CD14-positive monocyte (primary cell): ENCODE results near the gene TNIK. TPM values are rescaled to one million over a fixed set of nuclear protein-coding genes. Genes with fewer than 3 reads are reported as not detected.

Experiments
- DNase-seq, 3 donors: peaks; one replicate each; pipeline ENCODE4 v3.0.0-alpha.2; 2011 to 2022
- H2AFZ ChIP-seq: 2 replicates; pipeline ENCODE4 v1.6.0; 2012; ENCODE audit warnings: mild to moderate bottlenecking, low read depth, low read length, inconsistent platforms; ENCODE audit not compliant: insufficient read depth, poor library complexity, severe bottlenecking
- H3K27ac ChIP-seq, 2 donors: 1 replicate in 1 of 2; 2 replicates in 1 of 2; pipeline ENCODE4 v1.5.1; 2012 to 2013; ENCODE audit warnings: low read length in 2 of 2, control low read depth in 1 of 2, inconsistent platforms in 1 of 2, low read depth in 1 of 2, mild to moderate bottlenecking in 1 of 2
- H3K27me3 ChIP-seq, 2 donors: one replicate each; pipeline versions ENCODE4 v1.6.0 to v1.6.1; 2011 to 2013; ENCODE audit warnings: low read length in 2 of 2; ENCODE audit not compliant: control insufficient read depth in 2 of 2, insufficient read depth in 2 of 2
- H3K36me3 ChIP-seq, 2 donors: replicated peaks in 1 of 2; 1 replicate in 1 of 2; 2 replicates in 1 of 2; pipeline versions ENCODE4 v1.5.1 to v1.6.1; 2012 to 2013; ENCODE audit warnings: low read length in 2 of 2, control low read depth in 1 of 2, inconsistent platforms in 1 of 2, mild to moderate bottlenecking in 1 of 2; ENCODE audit not compliant: insufficient read depth in 2 of 2, control insufficient read depth in 1 of 2
- H3K4me1 ChIP-seq, 2 donors: 1 replicate in 1 of 2; 2 replicates in 1 of 2; pipeline versions ENCODE4 v1.5.1 to v1.6.1; 2012 to 2013; ENCODE audit warnings: low read length in 2 of 2, control low read depth in 1 of 2, inconsistent platforms in 1 of 2, mild to moderate bottlenecking in 1 of 2, moderate library complexity in 1 of 2; ENCODE audit not compliant: insufficient read depth in 2 of 2, control insufficient read depth in 1 of 2
- H3K4me2 ChIP-seq: replicated peaks from 2 replicates; pipeline ENCODE3; 2012; ENCODE audit warnings: low read length, moderate library complexity, mild to moderate bottlenecking; ENCODE audit not compliant: poor library complexity, severe bottlenecking; ENCODE audit errors: extremely low read depth
- H3K4me3 ChIP-seq, 3 experiments: fragments of 200-600 bp in 1 of 3; sonication (generic) in 1 of 3; replicated peaks in 1 of 3; 1 replicate in 2 of 3; 2 replicates in 1 of 3; pipeline ENCODE4 v1.5.1; 2011 to 2013; ENCODE audit warnings: low read length in 3 of 3, mild to moderate bottlenecking in 3 of 3, control low read depth in 2 of 3, low read depth in 2 of 3, inconsistent platforms in 1 of 3, moderate library complexity in 1 of 3
- H3K79me2 ChIP-seq: 2 replicates; pipeline ENCODE4 v1.6.0; 2012; ENCODE audit warnings: mild to moderate bottlenecking, control low read depth, inconsistent platforms, low read length, moderate library complexity; ENCODE audit not compliant: insufficient read depth
- H3K9ac ChIP-seq: 2 replicates; pipeline ENCODE4 v1.6.0; 2017; ENCODE audit warnings: low read length, mild to moderate bottlenecking; ENCODE audit not compliant: insufficient read depth, poor library complexity, severe bottlenecking
- H3K9me3 ChIP-seq, 2 donors: replicated peaks in 1 of 2; 1 replicate in 1 of 2; 2 replicates in 1 of 2; pipeline versions ENCODE4 v1.5.1 to v1.6.1; 2012 to 2013; ENCODE audit warnings: low read length in 2 of 2, control low read depth in 1 of 2; ENCODE audit not compliant: control insufficient read depth in 1 of 2, insufficient read depth in 1 of 2
- H4K20me1 ChIP-seq: 2 replicates; pipeline ENCODE4 v1.6.0; 2012; ENCODE audit warnings: mild to moderate bottlenecking, low read length, control low read depth, moderate library complexity; ENCODE audit not compliant: insufficient read depth
- H3K27ac Mint-ChIP-seq, 7 donors: one replicate each; pipeline ENCODE4 v1.8.0; 2020; ENCODE audit warnings: mild to moderate bottlenecking in 7 of 7, mixed read lengths in 7 of 7, moderate library complexity in 6 of 7, inconsistent platforms in 2 of 7
- H3K27me3 Mint-ChIP-seq, 3 donors: one replicate each; pipeline ENCODE4 v1.8.0; 2021 to 2022; ENCODE audit warnings: low read depth in 3 of 3, mild to moderate bottlenecking in 3 of 3, mixed read lengths in 3 of 3, moderate library complexity in 3 of 3, inconsistent platforms in 1 of 3
- H3K36me3 Mint-ChIP-seq, 2 donors: one replicate each; pipeline ENCODE4 v1.8.0; 2020; ENCODE audit warnings: mixed read lengths in 2 of 2, inconsistent platforms in 1 of 2, mild to moderate bottlenecking in 1 of 2
- H3K4me1 Mint-ChIP-seq: one replicate; pipeline ENCODE4 v1.8.0; 2020; ENCODE audit warnings: mild to moderate bottlenecking, mixed read lengths
- H3K4me3 Mint-ChIP-seq, 2 donors: one replicate each; pipeline ENCODE4 v1.8.0; 2020; ENCODE audit warnings: mild to moderate bottlenecking in 2 of 2, mixed read lengths in 2 of 2, moderate library complexity in 1 of 2
- H3K9me3 Mint-ChIP-seq, 7 donors: one replicate each; pipeline ENCODE4 v1.8.0; 2020 to 2022; ENCODE audit warnings: mixed read lengths in 7 of 7, mild to moderate bottlenecking in 6 of 7, moderate library complexity in 6 of 7, inconsistent platforms in 2 of 7
- CTCF ChIP-seq: fragments of 200-600 bp; IDR thresholded peaks from one replicate; pipeline ENCODE4 v1.8.0; 2022; ENCODE audit warnings: antibody characterized with exemption, mild to moderate bottlenecking
- WGBS: methylation state at CpG from one replicate; pipeline ENCODE4 v1.1.5; 2013; ENCODE audit warnings: missing lambda C conversion rate; ENCODE audit not compliant: insufficient coverage; 5-methylcytosine and 5-hydroxymethylcytosine counted together
- intact Hi-C, 2 donors: fragments of 100-400 bp; cut with micrococcal nuclease; formaldehyde crosslinking; loops; one replicate each; pipeline versions ENCODE4 v1.15.0 to v1.15.1; 2023
- polyA plus RNA-seq, 3 donors: library from polyadenylated mRNA; depleted of rRNA in 1 of 3; unstranded in 2 of 3; stranded (reverse) in 1 of 3; fragments of 300-500 nt in 2 of 3; fragments of >200 nt in 1 of 3; fragmentation: Illumina TruSeq in 2 of 3; gene quantifications; 1 replicate in 2 of 3; 2 replicates in 1 of 3; pipeline ENCODE4 v1.2.3, GENCODE V29; 2012 to 2021

TNIK gene
- polyA plus RNA-seq, 3 donors, result 0.36 to 1.8 (median 0.75) TPM

DNA sequence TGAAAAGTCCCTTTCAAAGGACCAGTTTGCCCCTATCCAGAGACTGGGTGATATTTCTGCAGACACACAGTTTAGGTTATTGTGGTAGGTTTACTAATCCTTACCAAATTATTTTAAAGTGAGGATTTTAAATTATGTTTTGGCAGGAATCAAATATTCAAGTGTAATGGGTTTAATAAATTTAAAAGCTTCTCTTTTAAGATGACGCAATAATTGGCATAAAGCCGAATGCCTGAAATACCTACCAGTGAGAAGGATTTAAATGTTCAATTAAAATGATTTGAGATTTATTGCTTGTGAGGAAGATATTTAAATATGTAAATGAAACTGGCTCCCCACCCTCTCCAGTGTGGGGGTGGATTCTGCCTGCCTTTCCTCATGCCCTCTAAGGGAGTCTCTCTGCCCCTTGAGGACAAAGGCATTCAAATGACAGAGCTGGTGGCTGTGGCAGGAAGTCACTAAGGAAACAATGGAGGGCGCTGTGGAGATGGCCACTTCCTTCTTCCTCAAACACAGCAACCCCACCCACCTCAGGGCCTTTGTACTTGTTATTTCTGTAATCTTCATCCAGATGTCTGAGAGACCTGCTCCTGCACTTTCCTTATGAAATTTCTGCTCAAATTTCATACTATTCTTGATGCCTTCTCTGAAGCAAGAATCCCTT, 131.7 kb downstream of the TNIK start:
- Histone ChIP-seq H3K9me3 (no peaks in the 10 kb centered on the region), H3K4me1 (peaks cover 4 to 9% of the 10 kb centered on the region in 2 donors), H2AFZ (no peak overlapping the region), H3K9ac (no peak overlapping the region), H4K20me1 (no peaks in the 10 kb centered on the region), H3K27me3 (no peaks in the 10 kb centered on the region), H3K36me3 (no peaks in the 10 kb centered on the region), H3K27ac (no peak overlapping the region), H3K79me2 (no peaks in the 10 kb centered on the region), H3K4me2 (no peak overlapping the region), H3K4me3 (no peak overlapping the region)
- peaks cover 0 to 4% (median 0%) of the 10 kb centered on the region in 7 donors for H3K9me3 Mint-ChIP-seq
- H3K36me3 Mint-ChIP-seq, result no peaks in the 10 kb centered on the region
- peak; percentile 64 for TF ChIP-seq CTCF
- peak; percentile 67 to 83 (median 71) for DNase-seq
- peaks cover 0 to 2% (median 1%) of the 10 kb centered on the region in 3 donors for H3K27me3 Mint-ChIP-seq
- intact Hi-C loops, result no loop called here
- peak overlapping the region in 2 of 7 donors; percentile 35 to 54 for H3K27ac Mint-ChIP-seq
- peak overlapping the region in 1 of 2 donors; percentile 39 for H3K4me3 Mint-ChIP-seq
- 0% methylated on average over 1 of the region's 3 CpGs for WGBS
- peaks cover 9% of the 10 kb centered on the region for H3K4me1 Mint-ChIP-seq

DNA sequence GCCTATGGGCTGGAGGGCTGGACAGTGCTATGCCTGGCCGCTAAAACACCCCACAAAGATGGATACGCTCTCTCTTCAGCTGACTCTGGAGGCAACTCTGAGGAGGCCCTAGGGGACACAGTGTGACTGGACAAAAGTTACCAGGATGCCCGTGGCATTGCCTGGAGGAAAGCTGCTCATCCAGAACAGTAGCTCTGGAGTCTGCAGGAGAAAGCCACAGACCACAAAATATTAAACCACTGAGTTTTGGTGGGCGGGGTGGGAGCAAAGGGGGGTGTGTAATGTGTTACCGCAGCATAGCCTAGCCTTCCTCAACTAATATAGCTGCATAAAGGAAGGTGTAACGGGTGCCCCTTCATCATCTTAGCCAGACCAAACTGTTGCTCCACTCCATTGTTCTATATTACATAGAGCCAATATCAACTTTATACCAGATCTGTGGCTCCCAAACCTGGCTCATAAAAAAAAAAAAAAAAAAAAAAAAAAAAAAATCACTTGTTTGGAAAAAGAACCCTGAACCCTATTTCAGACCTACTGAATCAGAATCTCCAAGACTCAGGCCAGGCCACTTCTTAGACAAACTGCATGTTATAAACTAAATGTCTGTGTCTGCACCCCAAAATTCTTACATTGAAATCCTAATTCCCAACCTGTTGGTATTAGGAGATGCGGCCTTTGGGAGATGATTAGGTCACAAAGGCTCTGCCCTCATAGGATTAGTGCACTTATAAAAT, 132.6 kb downstream of the TNIK start:
- Histone ChIP-seq H3K36me3 (no peaks in the 10 kb centered on the region), H3K27me3 (no peaks in the 10 kb centered on the region), H4K20me1 (no peaks in the 10 kb centered on the region), H2AFZ (no peak overlapping the region), H3K4me1 (peaks cover 4 to 9% of the 10 kb centered on the region in 2 donors), H3K79me2 (no peaks in the 10 kb centered on the region), H3K9ac (no peak overlapping the region), H3K4me2 (no peak overlapping the region), H3K9me3 (no peaks in the 10 kb centered on the region), H3K27ac (no peak overlapping the region), H3K4me3 (no peak overlapping the region)
- Mint-ChIP-seq H3K9me3 (peaks cover 0 to 4% (median 0%) of the 10 kb centered on the region in 7 donors), H3K4me3 (no peak overlapping the region), H3K4me1 (peaks cover 9% of the 10 kb centered on the region), H3K27ac (no peak overlapping the region), H3K36me3 (no peaks in the 10 kb centered on the region), H3K27me3 (peaks cover 0 to 1% (median 0%) of the 10 kb centered on the region in 3 donors)
- intact Hi-C loops, result no loop called here
- DNase-seq, result no peak
- 94% methylated on average over 3 of the region's 7 CpGs for WGBS
- no peak for TF ChIP-seq CTCF
